HG02759 (cell line): ENCODE results near the gene SH3BP1.

ENCODE experiments used
- ATAC-seq: cut with Tn5 transposase; IDR thresholded peaks from one replicate; pipeline ENCODE4 v1.9.1; 2021; ENCODE audit warnings: mild to moderate bottlenecking, moderate library complexity; ENCODE audit not compliant: unreplicated experiment

Gene SH3BP1

DNA sequence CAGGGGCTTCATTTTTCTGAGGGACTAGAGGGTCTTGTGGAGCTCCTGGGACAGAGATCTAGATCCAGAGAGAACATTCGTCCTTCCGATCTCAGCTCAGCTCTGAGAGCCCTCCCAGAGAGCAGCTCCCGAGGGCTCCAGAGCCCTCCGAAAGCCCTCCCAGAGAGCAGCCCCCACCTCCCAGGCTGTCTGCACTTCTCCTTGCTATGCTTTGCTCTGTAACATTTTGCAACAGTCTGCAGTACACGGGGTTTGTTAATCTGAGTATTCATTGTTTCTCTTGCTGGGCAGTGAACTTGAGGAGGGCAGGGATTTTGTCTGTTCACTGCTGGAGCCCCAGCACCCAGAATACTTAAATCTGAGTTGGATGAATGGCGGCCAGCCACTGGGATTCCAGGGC is 28.3 kb upstream of the SH3BP1 start:
- ATAC-seq: no peak

DNA sequence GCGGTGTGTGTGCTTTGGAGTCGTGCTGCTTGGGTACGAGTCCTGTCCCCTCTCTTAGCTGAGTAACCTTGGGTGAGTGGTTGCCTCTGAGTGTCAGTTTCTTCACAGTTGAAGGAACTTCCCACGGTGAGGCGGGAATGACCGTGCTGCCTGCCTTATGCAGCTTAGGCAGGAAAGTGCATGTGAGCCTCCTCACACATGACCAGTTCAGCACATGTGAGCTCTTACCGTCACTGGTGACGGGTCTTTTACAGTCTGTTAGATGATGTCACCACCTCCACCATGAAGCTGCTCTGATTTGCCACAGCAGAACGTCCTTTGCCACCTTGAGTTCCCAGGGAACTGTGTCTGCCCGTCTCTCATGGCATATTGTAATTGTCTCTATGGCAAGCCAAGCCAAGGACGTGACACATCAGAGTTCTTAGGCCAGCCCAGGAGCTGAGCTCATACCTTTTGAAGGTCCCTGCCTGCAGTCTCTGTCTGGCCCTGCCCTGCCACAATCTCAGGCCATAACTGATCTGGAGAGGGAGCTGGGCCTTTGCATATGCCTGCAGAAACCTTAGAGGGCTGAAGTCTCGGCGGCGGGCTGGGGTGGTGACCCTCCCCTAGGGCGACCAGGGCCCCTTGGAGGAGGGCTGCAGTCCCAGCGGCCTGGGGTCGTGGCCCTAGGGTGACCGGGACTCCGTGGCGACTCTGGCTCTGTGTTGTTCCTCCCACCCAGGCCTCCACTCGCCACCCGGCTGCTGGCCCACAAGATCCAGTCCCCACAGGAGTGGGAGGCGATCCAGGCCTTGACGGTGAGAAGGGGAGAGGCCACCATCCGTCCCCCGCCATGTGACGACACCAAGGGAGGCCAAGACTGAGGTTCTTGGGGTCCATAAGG is 23.0 kb upstream of the SH3BP1 start:
- no peak for ATAC-seq

DNA sequence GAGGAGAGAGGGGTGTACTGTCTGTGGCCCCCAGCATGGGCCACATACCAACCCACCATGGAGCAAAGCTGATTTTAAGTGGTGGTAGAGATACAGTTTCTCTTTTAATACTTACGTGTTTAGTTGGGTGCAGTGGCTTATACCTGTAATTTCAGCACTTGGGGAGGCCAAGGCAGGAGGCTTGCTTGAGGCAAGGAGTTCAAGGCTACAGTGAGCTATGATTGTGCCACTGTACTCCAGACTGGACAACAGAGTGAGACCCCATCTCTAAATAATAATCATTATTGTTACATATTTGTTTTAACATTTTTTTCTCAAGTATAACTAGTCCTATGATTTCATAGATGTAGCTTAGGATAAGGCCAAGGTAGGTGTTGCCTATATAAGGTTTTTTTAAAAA is 22.0 kb upstream of the SH3BP1 start:
- ATAC-seq: no peak

DNA sequence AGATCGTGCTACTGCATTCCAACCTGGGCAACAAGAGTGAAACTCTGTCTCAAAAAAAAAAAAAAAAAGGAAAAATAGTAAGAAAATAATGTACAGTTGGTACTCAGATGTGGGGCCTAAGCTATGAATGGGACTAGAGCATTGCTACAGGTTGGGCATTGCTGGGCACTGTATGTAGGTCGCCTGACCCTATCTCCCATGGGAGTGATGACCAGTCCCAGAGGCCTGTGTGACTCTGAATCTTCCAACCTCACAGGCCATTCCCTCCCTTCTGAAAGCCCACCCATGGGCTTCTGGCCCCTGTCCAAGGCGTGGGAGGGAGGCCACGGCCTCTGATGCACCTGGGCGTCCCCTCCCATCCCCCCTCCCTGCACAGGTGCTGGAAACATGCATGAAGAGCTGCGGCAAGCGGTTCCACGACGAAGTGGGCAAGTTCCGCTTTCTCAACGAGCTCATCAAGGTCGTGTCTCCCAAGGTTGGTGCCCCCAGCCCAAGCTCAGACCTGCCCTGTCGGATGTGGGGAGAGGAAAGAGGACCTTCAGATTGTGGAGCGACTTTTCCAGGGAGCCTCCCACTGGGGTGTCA is 21.3 kb upstream of the SH3BP1 start:
- no peak for ATAC-seq

DNA sequence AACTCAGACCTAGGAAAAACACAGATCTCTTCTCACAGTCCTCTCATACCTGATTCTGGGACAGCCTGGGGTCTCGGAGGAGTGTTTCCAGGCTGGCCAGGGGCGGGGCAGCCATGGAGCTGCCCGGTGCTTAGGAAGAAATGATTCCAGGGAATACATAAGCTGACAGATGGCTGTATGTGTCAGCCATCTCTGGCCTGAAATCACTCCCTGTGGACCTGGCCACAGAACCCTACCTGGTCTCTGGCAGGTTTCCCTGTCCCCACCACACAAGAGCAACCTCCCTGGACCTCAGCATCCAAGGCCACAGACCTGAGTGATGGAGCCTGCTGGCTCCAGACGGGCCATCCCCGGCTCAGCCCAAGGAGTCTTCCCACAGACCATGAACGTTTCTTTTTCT is 20.8 kb upstream of the SH3BP1 start:
- no peak for ATAC-seq

DNA sequence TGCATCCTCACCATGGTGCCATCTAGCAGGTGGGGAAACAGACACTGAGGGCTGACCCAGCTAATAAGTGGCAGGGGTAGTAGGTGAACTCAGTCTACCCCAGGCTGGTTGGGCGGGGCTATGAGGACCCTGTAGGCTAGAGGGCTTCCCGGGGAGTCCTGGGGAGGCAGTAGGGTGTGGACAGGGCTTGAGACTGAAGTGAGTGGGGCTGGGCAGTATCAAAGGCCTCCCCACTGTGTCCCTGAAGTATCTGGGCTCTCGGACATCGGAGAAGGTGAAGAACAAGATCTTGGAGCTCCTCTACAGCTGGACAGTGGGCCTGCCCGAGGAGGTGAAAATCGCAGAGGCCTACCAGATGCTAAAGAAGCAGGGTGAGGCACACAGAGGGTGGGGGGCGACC is 19.5 kb upstream of the SH3BP1 start:
- no peak for ATAC-seq

DNA sequence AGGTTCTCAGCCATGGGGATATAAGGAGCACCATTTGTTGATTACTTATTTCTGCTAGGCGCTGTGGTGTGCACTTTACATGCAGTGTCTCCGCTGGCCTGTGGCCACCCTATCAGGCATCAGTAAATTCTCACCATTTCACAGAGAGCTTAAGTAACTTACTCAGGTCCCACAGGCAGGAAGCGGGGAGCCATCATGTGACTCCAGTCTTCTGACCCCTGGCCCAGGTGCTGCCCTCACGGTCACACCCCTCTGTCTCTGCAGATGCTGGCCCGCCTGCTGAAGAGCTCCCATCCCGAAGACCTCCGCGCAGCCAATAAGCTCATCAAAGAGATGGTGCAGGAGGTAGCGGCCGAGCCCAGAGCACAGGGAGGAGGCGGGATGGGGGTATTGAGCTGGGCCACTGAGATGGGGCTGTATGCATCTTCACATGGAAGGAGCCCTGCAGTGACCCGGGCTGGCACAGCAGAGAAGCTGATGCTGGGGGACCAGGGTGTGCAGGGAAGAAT is 18.1 kb upstream of the SH3BP1 start:
- ATAC-seq: no peak

DNA sequence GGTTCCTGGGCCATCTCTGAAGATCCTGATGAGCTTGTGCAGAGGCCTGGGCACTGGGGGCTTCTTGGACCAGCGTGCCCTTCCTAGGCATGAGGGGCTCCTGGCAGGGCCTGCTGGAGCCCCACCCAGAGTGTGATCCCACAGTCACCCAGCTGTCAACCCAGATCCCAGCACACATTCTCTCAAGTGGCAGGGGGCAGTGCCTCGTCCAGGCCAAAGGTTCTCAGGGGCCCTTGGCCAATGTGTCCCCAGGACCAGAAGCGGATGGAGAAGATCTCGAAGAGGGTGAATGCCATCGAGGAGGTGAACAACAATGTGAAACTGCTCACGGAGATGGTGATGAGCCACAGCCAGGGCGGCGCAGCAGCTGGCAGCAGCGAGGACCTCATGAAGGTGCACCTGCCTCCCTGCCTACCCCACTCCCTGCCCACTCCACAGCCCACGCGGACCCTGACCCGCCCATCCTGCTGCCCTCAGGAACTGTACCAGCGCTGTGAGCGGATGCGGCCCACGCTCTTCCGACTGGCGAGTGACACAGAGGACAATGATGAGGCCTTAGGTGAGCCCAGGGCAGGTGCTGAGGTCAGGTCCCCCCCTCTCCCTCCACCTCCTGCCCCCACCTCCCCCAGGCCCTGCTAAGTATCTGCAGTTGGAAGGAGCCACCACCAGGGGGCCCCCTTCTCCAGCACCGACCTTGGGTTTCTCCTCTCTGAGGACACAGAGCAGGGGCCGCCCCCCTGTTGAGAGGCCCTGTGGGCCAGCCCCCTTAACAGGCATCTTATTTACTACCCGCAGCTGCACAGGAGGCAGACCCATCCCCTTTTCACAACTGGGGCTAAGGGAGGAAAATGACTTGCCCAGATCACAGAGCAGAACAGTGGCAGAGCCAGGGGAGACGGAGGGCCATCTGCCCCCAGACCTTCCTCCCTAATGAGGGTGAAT is 16.1 kb upstream of the SH3BP1 start:
- peak; percentile 45 for ATAC-seq

DNA sequence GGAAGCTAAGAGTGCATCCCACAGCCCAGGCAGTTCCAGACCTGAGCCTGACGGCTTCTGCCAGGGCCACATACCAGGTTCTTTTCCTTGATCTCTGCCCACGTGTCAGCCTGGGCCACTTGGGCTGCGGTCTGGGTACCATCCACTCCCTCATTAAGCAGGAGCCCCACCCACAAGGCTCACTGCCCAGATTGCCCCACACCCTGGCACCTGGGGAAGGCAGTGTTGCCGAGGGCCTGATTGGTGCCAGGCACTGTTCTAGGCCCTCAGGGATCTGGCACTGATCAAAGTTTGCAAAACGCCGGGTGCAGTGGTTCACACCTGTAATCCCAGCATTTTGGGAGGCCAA is 15.5 kb upstream of the SH3BP1 start:
- no peak for ATAC-seq

DNA sequence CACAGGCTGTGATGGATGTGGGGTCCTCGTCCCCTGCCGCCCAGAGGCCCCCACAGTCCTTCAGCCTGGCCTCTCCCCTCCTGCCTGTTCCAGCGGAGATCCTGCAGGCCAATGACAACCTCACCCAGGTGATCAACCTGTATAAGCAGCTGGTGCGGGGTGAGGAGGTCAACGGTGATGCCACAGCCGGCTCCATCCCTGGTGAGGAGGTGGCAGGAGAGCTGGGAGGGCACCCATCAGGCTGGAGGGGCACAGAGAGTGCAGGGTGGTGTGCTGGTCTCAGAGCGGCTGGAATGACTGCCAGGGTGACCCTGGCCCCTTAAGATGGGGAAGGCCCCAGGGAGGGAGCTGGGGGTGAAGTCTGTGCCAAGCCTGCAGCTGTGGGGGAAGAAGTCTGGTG is 14.6 kb upstream of the SH3BP1 start:
- no peak for ATAC-seq

DNA sequence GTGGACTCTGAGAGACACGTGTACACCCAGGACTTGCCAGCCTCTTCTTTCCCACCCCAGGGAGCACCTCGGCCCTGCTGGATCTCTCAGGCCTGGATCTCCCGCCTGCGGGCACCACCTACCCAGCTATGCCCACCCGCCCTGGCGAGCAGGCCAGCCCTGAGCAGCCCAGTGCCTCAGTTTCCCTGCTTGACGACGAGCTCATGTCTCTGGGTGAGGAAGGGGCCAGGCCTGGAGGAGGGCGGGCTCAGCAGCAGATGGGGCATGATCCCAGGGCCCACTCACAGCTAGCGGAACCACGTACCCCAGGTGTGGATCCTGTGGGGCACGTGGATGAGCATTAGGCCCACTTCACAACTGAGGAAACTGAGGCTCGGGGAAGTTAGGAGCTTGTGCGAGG is 13.7 kb upstream of the SH3BP1 start:
- no peak for ATAC-seq

DNA sequence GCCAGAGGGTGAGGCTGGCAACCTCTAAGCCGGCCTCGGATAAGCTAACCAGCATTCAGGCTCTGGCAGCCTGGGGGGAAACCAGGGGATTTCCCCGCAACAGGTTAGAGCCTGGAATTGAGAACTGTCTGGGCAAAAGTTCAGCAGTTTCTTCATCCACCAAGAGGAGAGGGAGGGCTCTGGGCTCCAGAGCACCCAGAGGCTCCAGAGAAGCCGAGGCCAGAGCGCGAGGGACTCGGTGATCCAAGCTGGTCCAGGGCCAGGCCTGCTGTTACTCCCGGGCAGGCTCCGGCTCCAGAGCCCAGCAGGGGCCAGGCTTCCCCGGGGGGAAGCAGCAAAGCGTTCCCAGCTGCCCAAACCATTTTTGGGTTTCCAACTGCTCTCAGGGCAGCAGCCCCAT is 13.3 kb upstream of the SH3BP1 start:
- no peak for ATAC-seq

DNA sequence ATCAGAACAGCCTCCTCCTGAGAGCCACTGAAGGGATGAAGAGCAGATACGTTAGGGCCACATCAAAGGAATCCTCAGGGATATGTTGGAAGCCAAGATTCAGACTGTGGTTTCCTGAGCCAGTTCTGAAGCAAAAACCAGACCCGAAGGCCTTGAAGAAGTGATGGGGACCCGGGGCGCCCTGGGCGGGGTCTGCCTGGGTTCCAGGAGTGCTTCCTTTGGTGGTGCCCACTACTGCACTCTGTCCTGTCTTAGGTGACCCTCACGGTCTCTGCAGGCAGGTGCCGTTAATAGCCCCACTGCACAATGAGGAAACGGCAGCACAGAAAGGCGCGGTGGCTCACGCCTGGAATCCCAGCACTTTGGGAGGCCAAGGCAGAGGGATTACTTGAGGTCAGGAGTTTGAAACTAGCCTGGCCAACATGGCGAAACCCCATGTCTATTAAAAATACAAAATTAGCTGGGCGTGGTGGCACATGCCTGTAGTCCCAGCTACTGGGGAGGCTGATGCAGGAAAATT is 12.9 kb upstream of the SH3BP1 start:
- ATAC-seq: no peak

DNA sequence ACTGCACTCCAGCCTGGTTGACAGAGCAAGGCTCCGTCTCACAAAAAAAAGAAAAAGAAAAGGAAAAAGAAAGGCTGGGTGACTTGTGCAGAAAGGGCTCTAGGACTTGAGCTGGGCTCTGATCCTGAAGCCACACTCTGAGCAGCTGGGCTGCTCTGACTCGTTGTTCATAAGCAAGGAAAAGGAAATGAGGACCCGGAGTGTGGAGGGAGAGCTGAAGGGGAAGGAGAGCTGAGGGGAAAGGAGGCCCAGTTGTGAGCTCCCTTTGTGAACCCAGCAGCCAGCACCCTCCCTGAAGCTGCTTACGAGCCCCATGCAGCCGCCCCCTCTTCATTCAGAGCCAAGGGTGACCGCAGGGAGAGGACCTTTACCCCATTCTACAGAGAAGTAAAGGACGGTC is 12.3 kb upstream of the SH3BP1 start:
- ATAC-seq: no peak

DNA sequence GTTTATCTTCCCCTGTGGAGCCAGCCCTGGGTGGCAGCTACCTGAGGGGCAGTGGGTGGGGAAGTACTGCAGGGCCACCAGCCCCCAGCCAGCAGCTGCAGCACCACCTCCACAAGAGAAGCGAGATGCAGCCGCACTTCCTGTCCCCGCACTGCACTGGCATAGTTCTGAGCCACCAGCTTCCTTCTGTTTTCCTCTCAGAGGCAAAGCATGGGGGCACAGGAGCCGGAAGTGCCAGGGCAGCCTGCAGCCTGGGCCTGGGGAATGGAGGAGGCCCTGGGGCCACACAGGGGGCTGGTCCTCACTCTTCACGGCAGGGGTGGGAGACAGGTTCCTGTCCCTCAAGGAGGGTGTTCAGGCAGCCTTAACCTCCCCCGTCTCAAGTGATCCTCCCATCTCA is 11.9 kb upstream of the SH3BP1 start:
- no peak for ATAC-seq

DNA sequence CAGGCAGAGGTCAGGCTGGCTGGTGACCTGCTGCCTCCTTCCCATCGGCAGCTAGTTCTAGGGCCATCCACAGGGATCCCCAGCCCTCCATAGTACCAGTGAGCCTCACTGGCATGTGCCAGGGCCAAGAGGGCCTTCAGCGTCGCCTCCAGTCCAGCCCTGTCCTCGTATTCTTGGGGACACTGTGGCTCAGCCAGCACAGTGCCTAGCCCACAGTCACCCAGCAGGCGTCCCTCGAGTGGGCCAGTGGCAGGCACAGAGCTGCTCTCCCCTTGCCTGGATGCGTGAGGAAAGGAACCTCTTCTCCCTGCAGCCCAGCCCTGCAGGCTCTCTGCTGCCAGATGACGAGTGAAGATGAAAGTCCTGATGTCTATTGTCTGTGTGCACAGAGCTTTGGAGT is 10.6 kb upstream of the SH3BP1 start:
- ATAC-seq: no peak

DNA sequence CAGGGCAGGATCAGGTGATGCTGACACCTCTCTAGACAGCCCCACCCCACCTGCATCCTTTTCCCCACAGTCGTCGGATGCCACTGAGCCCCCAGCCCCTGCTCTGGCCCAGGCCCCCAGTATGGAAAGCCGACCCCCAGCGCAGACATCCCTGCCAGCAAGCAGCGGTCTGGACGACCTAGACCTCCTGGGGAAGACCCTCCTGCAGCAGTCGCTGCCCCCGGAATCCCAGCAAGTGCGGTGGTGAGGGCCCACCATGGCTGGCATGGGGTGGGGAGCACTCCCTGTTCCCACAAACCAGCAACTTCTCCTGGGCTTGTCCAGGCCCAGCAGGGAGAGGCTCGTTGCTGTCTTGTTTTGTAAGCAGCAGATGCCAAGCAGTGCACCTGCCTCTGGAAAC is 9.5 kb upstream of the SH3BP1 start:
- no peak for ATAC-seq

DNA sequence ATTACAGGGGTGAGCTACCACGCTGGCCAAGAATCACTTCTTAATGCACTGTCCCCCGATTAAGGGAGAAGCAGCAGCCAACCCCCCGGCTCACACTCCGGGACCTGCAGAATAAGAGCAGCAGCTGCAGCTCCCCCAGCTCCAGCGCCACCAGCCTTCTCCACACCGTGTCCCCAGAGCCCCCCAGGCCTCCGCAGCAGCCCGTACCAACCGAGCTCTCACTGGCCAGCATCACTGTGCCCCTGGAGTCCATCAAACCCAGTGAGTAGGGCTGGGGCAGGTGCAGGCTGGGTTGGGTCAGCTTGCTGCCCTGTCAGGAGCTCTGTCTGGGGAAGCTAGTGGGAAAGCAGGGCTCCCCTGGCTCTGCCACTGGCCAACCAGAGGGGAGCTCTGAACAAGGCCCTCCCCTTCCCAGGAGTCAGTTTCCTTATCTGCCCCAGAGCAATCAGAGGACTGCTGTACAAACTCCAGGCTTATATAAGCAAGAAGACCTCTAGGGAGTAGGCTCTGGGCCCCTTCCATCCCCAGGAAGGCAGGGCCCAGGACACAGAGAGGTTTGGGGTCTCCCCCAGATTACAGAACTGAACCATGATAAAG is 8.5 kb upstream of the SH3BP1 start:
- ATAC-seq: no peak

DNA sequence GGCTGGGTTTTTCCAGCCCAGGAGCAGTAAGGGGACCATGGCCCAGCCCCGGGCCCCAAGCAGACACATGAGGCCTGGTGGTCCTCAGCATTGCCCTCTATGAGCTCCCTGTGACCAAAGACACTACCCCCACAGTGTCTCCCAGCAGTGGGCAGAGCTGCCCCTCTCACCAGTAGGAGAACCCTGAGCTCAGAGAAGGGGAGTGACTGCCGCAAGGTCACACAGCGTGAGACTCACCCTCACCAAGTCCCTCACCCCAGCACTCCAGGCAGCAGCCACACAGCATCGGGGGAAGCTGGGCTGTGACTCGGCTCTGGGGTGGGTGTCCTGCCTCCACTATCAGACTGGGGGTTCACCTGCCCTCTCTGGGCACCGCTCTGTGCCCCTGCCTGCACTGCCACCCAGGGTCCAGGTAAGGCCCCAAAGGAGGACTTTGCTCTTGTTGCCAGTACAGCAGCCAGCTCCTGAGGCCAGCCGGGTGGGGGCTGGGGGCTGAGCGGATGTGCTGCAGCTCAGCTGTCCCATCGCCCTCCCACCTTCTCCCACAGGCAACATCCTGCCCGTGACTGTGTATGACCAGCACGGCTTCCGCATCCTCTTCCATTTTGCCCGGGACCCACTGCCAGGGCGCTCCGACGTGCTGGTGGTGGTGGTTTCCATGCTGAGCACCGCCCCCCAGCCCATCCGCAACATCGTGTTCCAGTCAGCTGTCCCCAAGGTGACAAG is 7.9 kb upstream of the SH3BP1 start:
- no peak for ATAC-seq
